Measurements from ENCODE around the gene PCBP4. TPM values are rescaled to one million over a fixed set of nuclear protein-coding genes. Genes with fewer than 3 reads are reported as not detected.
A peak's percentile ranks its signal among the peaks of the same experiment; 100 is the strongest.
"Not testable (repeated sequence)": the region's sequence is repeated elsewhere in the genome, so short reads cannot be mapped to it uniquely, and the experiment has no call there.

Gene PCBP4
- total RNA-seq, 1 donor from 2014 or later = 27.4 TPM

DNA sequence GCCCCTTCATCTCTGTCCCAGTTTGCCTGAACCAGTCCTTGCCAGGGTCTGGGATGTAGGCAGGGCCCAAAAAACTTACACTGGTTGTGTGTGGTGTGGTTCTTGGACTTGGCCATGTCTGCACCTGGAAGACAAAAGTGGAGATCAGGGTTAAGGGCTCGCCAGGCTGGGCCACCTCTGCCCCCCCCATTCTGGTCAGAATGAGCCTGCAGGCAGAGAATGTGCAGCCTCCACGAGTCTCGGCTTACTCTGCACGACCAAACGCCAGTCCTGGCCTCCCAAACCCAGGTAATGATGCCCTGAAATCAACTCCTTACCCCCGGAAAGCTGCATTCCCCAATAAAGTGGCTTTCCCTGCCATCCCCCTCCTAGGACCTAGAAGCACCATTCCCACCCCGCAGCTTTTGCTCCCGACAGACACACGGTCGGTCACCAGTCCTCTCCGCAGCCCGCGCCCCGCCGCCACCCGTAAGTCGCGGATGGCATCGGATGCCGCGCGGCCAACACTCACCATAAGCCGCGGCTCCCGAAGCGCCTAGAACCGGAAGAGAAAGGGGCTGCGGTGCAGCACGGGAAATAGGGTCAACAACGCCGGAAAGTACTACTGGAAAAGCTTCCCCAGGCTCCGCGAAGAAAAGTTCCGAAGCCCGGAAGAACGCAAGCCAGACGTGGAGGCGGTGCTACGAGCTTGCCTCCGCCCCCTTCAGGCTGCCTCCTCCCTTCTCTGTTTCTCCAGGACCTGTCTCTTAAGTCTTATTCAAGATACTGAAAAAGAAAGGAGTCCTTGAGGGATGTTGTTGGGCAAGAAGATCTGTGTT lies 28.3 kb upstream of the PCBP4 start, which contains the start of gene RPL29:
Gene RPL29 (minus strand): TSS at position 550 of the 818 bp plus-strand sequence. CDS start 434 bp downstream, at position 116.
- DNase-seq (ENCODE audit: low spot score) = peak; percentile 94

DNA sequence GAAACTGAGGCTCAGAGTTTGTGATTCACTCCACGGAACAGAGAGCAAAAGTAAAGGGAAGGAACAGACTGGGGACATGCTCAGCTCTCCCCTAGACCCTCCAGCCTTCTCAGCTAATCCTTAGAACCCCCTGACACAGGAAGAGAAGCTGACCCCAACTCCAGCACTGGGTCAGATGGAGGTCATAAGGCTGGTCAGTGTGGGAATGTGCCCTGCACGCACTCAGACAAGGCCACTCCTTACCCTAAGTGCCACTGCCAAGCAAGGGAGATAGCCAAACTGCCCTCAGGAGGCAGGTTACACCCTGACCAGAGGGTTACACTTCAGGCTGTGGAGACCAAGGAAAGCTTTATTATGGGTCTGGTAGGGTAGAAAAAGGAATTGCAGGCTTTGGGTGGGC lies 27.3 kb upstream of the PCBP4 start:
- DNase-seq (ENCODE audit: low spot score) = no peak

- not testable (repeated sequence) for DNase-seq (ENCODE audit: low spot score)
Observed at GRCh38 chr3:51993657-51994056, 26.4 kb upstream of the PCBP4 start.

DNA sequence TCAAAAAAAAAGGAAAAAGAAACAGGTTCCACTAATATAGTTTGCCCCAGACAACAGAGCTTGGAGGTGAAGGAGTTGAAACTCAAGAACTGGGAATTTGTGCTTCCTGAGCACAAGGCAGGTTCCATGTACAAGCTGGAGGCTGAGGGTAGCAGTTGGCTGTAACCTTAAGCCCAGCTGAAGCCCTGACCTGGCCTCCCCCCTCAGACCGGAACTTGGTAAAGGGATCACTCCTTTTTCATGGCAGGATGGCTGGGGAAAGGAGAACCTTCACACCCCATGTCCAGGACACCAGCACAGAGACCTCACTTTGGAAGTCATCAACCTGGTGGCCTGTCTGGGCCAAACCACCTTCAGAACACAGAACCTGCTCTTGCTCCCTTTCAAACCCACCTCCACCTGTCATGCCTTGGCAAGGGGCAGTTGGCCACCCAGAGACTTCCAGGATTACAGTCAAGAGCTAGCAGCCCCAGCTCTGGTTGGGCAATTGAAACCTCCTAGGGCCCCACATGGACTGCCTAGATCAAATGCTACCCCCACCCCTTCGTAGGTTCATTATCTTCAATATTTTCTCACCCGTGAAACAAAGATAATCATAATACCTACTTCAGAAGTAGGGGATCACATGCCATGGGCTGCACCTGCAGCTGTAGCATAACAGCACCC lies 24.9 kb upstream of the PCBP4 start:
- DNase-seq (ENCODE audit: low spot score) = no peak

- not testable (repeated sequence) for DNase-seq (ENCODE audit: low spot score)
Observed at GRCh38 chr3:51990501-51990971, 23.3 kb upstream of the PCBP4 start.

GRCh38 chr3:51988286-51989146 lies 21.3 kb upstream of the PCBP4 start:
- no peak for DNase-seq (ENCODE audit: low spot score)

- no peak for DNase-seq (ENCODE audit: low spot score)
Observed at GRCh38 chr3:51987568-51987967, 20.3 kb upstream of the PCBP4 start.

DNA sequence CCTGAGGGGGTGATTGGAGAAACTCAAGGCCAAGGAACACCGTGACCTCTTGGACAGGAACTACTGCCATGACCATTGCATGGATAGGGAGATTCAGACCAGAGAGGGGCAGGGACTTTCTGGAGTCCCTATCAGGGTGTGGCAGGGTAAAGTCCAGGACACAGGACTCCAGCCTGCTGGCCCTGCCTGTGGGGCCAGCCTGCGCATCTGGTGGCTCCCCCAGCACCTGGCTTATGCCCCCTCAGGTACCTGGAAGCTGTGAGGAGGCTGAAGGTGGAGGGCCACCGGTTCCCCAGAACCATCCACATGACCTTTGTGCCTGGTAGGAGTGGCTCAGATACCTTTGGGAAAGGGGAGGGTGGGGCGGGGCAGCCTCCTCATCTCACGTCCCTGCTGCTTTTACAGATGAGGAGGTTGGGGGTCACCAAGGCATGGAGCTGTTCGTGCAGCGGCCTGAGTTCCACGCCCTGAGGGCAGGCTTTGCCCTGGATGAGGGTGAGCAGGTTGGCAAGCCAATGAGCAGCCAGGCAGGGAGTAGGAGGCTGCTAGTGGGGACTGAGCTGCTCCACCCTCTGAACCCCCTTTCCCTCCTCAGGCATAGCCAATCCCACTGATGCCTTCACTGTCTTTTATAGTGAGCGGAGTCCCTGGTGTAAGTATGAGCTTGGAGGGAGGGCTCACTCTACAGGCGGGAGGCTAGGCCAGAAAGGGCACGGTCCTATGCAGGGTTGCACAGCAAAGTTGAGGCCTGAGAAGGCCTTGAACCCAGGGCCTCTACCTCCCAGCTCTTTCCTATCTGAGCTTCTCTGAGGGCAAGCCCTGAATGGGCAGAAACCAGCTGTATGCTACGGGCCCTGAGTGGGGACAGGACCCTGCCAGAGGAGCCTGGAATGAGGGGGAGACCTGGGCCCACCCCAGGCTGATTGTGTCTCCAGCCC lies 19.0 kb upstream of the PCBP4 start:
- no peak for DNase-seq (ENCODE audit: low spot score)

GRCh38 chr3:51985063-51985462 lies 17.8 kb upstream of the PCBP4 start:
- no peak for DNase-seq (ENCODE audit: low spot score)

DNA sequence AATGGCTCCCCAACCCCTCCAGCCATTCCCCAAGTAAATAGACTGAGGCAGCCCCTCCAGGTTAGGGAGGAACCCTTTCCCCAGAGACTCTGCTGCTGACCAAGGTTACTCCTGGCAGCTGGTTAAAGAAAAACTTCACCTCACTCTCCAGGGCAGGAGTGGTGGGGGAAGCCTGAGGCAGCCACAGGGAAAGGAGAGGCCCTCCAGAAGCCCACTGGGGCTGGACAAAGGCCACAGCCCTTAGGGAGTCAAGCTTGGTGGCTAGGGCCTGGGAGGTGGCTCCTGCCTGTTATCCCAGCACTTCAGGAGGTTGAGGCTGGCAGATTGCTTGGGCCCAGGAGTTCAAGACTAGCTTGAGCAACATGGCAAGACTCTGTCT lies 17.0 kb upstream of the PCBP4 start:
- no peak for DNase-seq (ENCODE audit: low spot score)

- DNase-seq (ENCODE audit: low spot score) = no peak
Observed at GRCh38 chr3:51983578-51984268, 16.5 kb upstream of the PCBP4 start.

- peak; percentile 97 for DNase-seq (ENCODE audit: low spot score)
Observed at GRCh38 chr3:51982838-51983577, 15.8 kb upstream of the PCBP4 start, which contains the start of gene ACY1. Gene ACY1, plus strand, starts transcription at chr3:51983535. Its CDS starts 530 bp downstream, at chr3:51984065.

DNA sequence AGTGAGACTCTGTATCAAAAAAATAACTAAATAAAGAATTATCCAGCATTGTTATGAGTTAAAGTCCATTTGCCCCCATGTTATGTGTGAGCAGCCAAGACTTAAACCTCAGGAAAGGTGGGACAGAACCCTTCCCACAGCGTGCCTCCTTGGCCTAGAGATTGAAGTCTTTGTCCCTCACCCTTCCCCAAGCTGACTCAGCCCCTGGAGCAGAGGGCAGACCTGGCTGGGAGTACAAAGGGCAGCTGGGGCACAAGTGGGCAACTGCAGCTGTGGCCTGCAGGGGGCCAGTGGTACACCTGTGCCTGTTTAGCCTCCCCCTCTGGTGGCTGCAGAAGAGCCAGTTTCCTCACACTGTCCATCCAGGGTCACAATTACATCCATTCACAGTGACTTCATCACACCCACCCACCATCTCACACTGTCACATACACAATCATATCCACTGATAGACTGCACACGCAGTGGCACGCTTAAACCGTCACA lies 15.1 kb upstream of the PCBP4 start:
- DNase-seq (ENCODE audit: low spot score) = no peak

- no peak for DNase-seq (ENCODE audit: low spot score)
Observed at GRCh38 chr3:51980253-51980652, 13.0 kb upstream of the PCBP4 start.

GRCh38 chr3:51978143-51978502 lies 10.9 kb upstream of the PCBP4 start:
- DNase-seq (ENCODE audit: low spot score) = no peak

DNA sequence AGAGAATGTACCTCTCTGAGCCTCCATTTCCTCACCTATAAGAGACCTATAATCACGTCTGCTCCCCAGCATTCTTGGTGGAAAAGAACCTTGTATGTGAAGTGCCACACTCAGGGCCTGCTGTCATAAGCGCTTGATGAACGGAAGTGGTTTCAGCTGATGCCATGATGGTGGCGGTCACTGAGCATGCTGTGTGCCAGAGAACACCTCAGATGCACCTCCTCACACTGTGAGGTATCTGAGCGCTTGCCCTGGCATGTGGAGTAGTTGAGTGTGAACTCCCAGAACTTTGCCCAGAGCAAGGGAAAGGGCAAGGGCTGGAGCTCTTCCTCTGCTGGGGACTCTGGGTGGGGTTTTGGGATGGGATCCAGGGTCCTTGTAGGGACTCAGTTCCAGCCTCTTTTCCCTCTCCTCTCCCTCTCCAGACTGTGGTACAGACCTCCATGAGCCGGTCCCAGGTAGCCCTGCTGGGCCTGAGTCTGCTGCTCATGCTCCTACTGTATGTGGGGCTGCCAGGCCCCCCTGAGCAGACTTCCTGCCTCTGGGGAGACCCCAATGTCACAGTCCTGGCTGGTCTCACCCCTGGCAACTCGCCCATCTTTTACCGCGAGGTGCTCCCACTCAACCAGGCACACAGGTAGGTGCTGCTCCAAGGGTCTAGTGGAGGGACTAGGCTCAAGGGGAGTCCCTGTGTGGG lies 10.3 kb upstream of the PCBP4 start:
- no peak for DNase-seq (ENCODE audit: low spot score)

GRCh38 chr3:51975852-51976549 lies 8.7 kb upstream of the PCBP4 start:
- no peak for DNase-seq (ENCODE audit: low spot score)

All from mesenteric fat pad (tissue), 1 donor.